ENCODE data around the gene ASB9. TPM values are rescaled to one million over a fixed set of nuclear protein-coding genes. Genes with fewer than 3 reads are reported as not detected.

ASB9 gene
- total and polyA plus RNA-seq, 2 of the 8 experiments (the other 6 are each of a cell fraction or from before 2014, with no cell fraction given) = 0.54 to 1.2 TPM

DNA sequence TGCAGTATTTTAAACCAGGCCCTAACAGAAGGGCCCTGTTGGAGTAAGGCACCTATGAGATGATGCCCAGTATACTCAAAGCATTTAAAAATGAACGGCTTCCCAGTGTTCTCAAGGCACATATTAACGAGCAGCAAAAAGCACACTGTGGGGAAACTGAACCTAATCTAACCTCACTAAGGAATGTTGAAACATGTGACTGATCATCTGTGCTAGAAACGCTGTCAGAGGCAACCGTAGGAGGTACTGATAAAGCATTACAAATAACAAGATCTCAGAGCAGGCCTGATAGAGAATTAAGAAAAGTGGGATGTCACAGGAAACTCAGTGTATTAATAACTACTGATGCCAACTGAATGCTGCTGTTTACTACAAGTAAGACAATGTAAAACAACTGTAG is 24.0 kb downstream of the ASB9 start:
- H2AFZ ChIP-seq (ENCODE audit: low read length) = no peak overlapping the region
- no peak overlapping the region for H3K18ac ChIP-seq (ENCODE audit: extremely low read depth, low read length)
- FAIRE-seq (no peak), DNase-seq (ENCODE audit: low read depth in 1 of 2, low spot score in 2 of 2) (no peak)
- H2BK20ac ChIP-seq (ENCODE audit: low read length) = no peak overlapping the region
- H3K79me1 ChIP-seq (ENCODE audit: low read depth, low read length) = no peaks in the 10 kb centered on the region
- H2AK5ac ChIP-seq (ENCODE audit: low read depth, low read length) = no peak overlapping the region
- POLR2A ChIA-PET (ENCODE audit: partially characterized antibody) = no interaction called here
- no peaks in the 10 kb centered on the region for H3K79me2 ChIP-seq (ENCODE audit: control insufficient read depth in 1 of 2, insufficient read depth in 2 of 2, low read length in 2 of 2)
- no peak overlapping the region for H3K4me3 ChIP-seq (ENCODE audit: extremely low read depth in 1 of 4, insufficient read depth in 2 of 4, low read depth in 3 of 4, low read length in 4 of 4)
- no peaks in the 10 kb centered on the region for H3K4me1 ChIP-seq (replicated peaks in 1 of 4; ENCODE audit: control insufficient read depth in 3 of 4, insufficient read depth in 4 of 4, low read length in 3 of 4)
- no peaks in the 10 kb centered on the region for H3K9me3 ChIP-seq (ENCODE audit: insufficient read depth in 2 of 2, low read depth in 1 of 2, low read length in 1 of 2)
- H3K14ac ChIP-seq (ENCODE audit: insufficient read length) = no peak overlapping the region
- H2BK12ac ChIP-seq (ENCODE audit: low read depth, low read length) = no peak overlapping the region
- no peak overlapping the region for H4K8ac ChIP-seq (ENCODE audit: extremely low read depth, insufficient read depth, low read length)
- no peak overlapping the region for H2BK5ac ChIP-seq (ENCODE audit: low read depth, low read length)
- no peak overlapping the region for H4K5ac ChIP-seq (ENCODE audit: insufficient read length, low read depth, low read length)
- no peak overlapping the region for H3K23ac ChIP-seq (ENCODE audit: insufficient read length)
- no peaks in the 10 kb centered on the region for H4K20me1 ChIP-seq (replicated peaks in 1 of 2; ENCODE audit: control insufficient read depth in 1 of 2, insufficient read depth in 2 of 2, low read length in 2 of 2)
- H4K91ac ChIP-seq (replicated peaks; ENCODE audit: insufficient read length, low read length) = no peak overlapping the region
- no peaks in the 10 kb centered on the region for H3K36me3 ChIP-seq (ENCODE audit: control insufficient read depth in 2 of 4, insufficient read depth in 4 of 4, low read length in 3 of 4)
- H2BK120ac ChIP-seq (replicated peaks; ENCODE audit: low read depth, low read length) = no peak overlapping the region
- H3K27ac ChIP-seq (ENCODE audit: low read depth, low read length) = no peak overlapping the region
- no peak overlapping the region for H3K56ac ChIP-seq (replicated peaks; ENCODE audit: insufficient read length, low read depth, low read length)
- H3K4me2 ChIP-seq (ENCODE audit: insufficient read depth in 1 of 2, low read depth in 2 of 2, low read length in 2 of 2) = no peak overlapping the region
- CTCF ChIA-PET (ENCODE audit: partially characterized antibody) = no interaction called here
- 87% methylated on average over 4 of the region's 4 CpGs; no CpG with 5 or more reads in 1 of the 2 experiments for WGBS, 2 experiments (ENCODE audit: extremely low coverage in 1 of 2, insufficient coverage in 1 of 2, insufficient read length in 1 of 2, insufficient replicate concordance in 2 of 2, low coverage in 1 of 2, low lambda C conversion rate in 2 of 2, missing lambda C conversion rate in 1 of 2)
- H3K23me2 ChIP-seq (ENCODE audit: low read depth, low read length) = no peaks in the 10 kb centered on the region
- H2BK15ac ChIP-seq (ENCODE audit: low read length) = no peak overlapping the region
- no peak overlapping the region for H3K4ac ChIP-seq (replicated peaks; ENCODE audit: insufficient read length, low read depth, low read length)
- H3K9ac ChIP-seq (replicated peaks in 1 of 4; ENCODE audit: extremely low read depth in 1 of 4, low read depth in 3 of 4, low read length in 3 of 4) = no peak overlapping the region
- H3K27me3 ChIP-seq (replicated peaks in 1 of 4; ENCODE audit: control insufficient read depth in 3 of 4, extremely low read depth in 1 of 4, insufficient read depth in 3 of 4, low read length in 3 of 4) = no peaks in the 10 kb centered on the region
- no peak for TF ChIP-seq CEBPB (IDR thresholded peaks at IDR 0.05; ENCODE audit: low read depth, low read length)
- TF ChIP-seq TEAD4 (IDR thresholded peaks at IDR 0.05; ENCODE audit: low read depth, low read length) = no peak
- TF ChIP-seq TCF12 (IDR thresholded peaks at IDR 0.05; ENCODE audit: low read depth, low read length) = no peak
- TF ChIP-seq POLR2AphosphoS5 (IDR thresholded peaks at IDR 0.05; ENCODE audit: low read depth, low read length) = no peak
